HCT116 (cell line): ENCODE data around the gene DTD1. TPM values are rescaled to one million over a fixed set of nuclear protein-coding genes. Genes with fewer than 3 reads are reported as not detected.

Experiments used
- ATAC-seq: fragments of 200-7000 bp; cut with Tn5 transposase; 2 replicates; pipeline ENCODE4 v1.9.1; 2020; ENCODE audit warnings: mild to moderate bottlenecking, moderate library complexity
- BruUV-seq: library from RNA; stranded (reverse); fragments of 400-500 nt; replicated peaks from 2 replicates; lab custom pipeline; 2021; lab: Mats Ljungman, UMichigan
- CTCF ChIA-PET: fragments of 300-600 bp; sonication (Branson Sonifier 250); formaldehyde crosslinking; loops from one replicate; lab custom pipeline; 2021; ENCODE audit warnings: antibody characterized with exemption; lab: Charles Lee
- POLR2A ChIA-PET: fragments of 300-600, 350-600 bp; sonication (Branson Sonifier 250); formaldehyde crosslinking; loops from one replicate; lab custom pipeline; 2021; ENCODE audit warnings: antibody characterized with exemption; lab: Charles Lee
- RAD21 ChIA-PET, 2 experiments: fragments of 300-600 bp; sonication (Branson Sonifier 250); formaldehyde crosslinking; loops; one replicate each; lab custom pipeline; 2023; ENCODE audit warnings: low total read pairs in 2 of 2; ENCODE audit not compliant: uncharacterized antibody in 2 of 2, unreplicated experiment in 2 of 2, low non-redundant PET in 1 of 2; lab: Charles Lee
- DNase-seq: peaks from one replicate; pipeline ENCODE4 v3.0.0-alpha.2; 2010; ENCODE audit warnings: low read depth, low spot score
- H2AFZ ChIP-seq: fragments of 200-600 bp; shearing (Covaris generic), sonication (generic); 2 replicates; pipeline ENCODE4 v1.6.1; 2017; ENCODE audit warnings: low read depth, mixed run types, mixed read lengths, antibody characterized with exemption, low read length; ENCODE audit not compliant: poor library complexity, severe bottlenecking
- H3K27ac ChIP-seq: 2 replicates; pipeline ENCODE4 v1.5.1; 2012; ENCODE audit warnings: low read depth, low read length
- H3K27me3 ChIP-seq: fragments of 200-600 bp; sonication (generic); 2 replicates; pipeline ENCODE4 v1.6.1; 2016; ENCODE audit warnings: mixed run types, low read length, mixed read lengths; ENCODE audit not compliant: insufficient read depth
- H3K36me3 ChIP-seq, 2 experiments: fragments of 200-500 bp in 1 of 2; fragments of 200-600 bp in 1 of 2; sonication (Bioruptor generic) in 1 of 2; sonication (generic) in 1 of 2; 2 replicates each; pipeline versions ENCODE4 v1.5.1 to v1.6.1; 2014 to 2016; ENCODE audit warnings: low read length in 2 of 2, inconsistent platforms in 1 of 2, mixed read lengths in 1 of 2, mixed run types in 1 of 2; ENCODE audit not compliant: insufficient read depth in 2 of 2, control insufficient read depth in 1 of 2
- H3K4me1 ChIP-seq, 2 experiments: fragments of 200-600 bp in 1 of 2; sonication (generic) in 1 of 2; 2 replicates each; pipeline versions ENCODE4 v1.5.1 to v1.6.1; 2012 to 2017; ENCODE audit warnings: low read length in 2 of 2, inconsistent platforms in 1 of 2, mild to moderate bottlenecking in 1 of 2, mixed read lengths in 1 of 2, mixed run types in 1 of 2, moderate library complexity in 1 of 2; ENCODE audit not compliant: insufficient read depth in 2 of 2, control insufficient read depth in 1 of 2
- H3K4me2 ChIP-seq: fragments of 200-600 bp; sonication (generic); 2 replicates; pipeline ENCODE4 v1.6.1; 2017; ENCODE audit warnings: mixed run types, low read length, mixed read lengths
- H3K4me3 ChIP-seq, 2 experiments: fragments of 200-600 bp in 1 of 2; sonication (generic) in 1 of 2; replicated peaks in 1 of 2; 2 replicates each; pipeline ENCODE4 v1.5.1; 2011 to 2016; ENCODE audit warnings: low read length in 2 of 2, control low read depth in 1 of 2, low read depth in 1 of 2, mild to moderate bottlenecking in 1 of 2, mixed read lengths in 1 of 2, mixed run types in 1 of 2
- H3K79me2 ChIP-seq: fragments of 200-600 bp; sonication (generic); 2 replicates; pipeline ENCODE4 v1.6.1; 2017; ENCODE audit warnings: mild to moderate bottlenecking, mixed run types, low read length, moderate library complexity, mixed read lengths; ENCODE audit not compliant: insufficient read depth
- H3K9ac ChIP-seq: fragments of 200-600 bp; sonication (generic); 2 replicates; pipeline ENCODE4 v1.6.1; 2016; ENCODE audit warnings: low read length, mixed read lengths
- H3K9me2 ChIP-seq: fragments of 200-600 bp; sonication (generic), shearing (Covaris generic); 2 replicates; pipeline ENCODE4 v1.6.1; 2017; ENCODE audit warnings: mixed run types, mild to moderate bottlenecking, moderate library complexity; ENCODE audit not compliant: insufficient read depth
- H3K9me3 ChIP-seq, 2 experiments: fragments of 200-500 bp in 1 of 2; fragments of 200-600 bp in 1 of 2; sonication (Bioruptor generic) in 1 of 2; sonication (generic) in 1 of 2; 2 replicates each; pipeline ENCODE4 v1.6.1; 2014 to 2017; ENCODE audit warnings: low read length in 2 of 2, mixed read lengths in 2 of 2, inconsistent platforms in 1 of 2, low read depth in 1 of 2, mild to moderate bottlenecking in 1 of 2, mixed run types in 1 of 2, moderate library complexity in 1 of 2; ENCODE audit not compliant: control insufficient read depth in 1 of 2, insufficient read depth in 1 of 2
- H4K20me1 ChIP-seq: fragments of 200-600 bp; sonication (generic), shearing (Covaris generic); 2 replicates; pipeline ENCODE4 v1.6.1; 2017; ENCODE audit warnings: mixed run types, mild to moderate bottlenecking, moderate library complexity; ENCODE audit not compliant: insufficient read depth
- ATF3 ChIP-seq: IDR thresholded peaks from 2 replicates; pipeline ENCODE4 v1.6.1; 2012
- CBX3 ChIP-seq: IDR thresholded peaks from 2 replicates; pipeline ENCODE4 v1.6.1; 2012; ENCODE audit warnings: low read depth
- CTCF ChIP-seq, 3 experiments: fragments of 200-600 bp in 1 of 3; sonication (generic) in 1 of 3; IDR thresholded peaks in 2 of 3; conservative IDR thresholded peaks in 1 of 3; 2 replicates each; pipeline ENCODE4 v1.5.1; 2012 to 2017; ENCODE audit warnings: low read depth in 2 of 3, low read length in 2 of 3, antibody characterized with exemption in 1 of 3, borderline replicate concordance in 1 of 3, control low read depth in 1 of 3, mild to moderate bottlenecking in 1 of 3, mixed read lengths in 1 of 3, mixed run types in 1 of 3, moderate library complexity in 1 of 3; ENCODE audit not compliant: insufficient read depth in 1 of 3
- EGR1 ChIP-seq: IDR thresholded peaks from 2 replicates; pipeline ENCODE4 v1.6.1; 2012; ENCODE audit warnings: low read depth
- ELF1 ChIP-seq: IDR thresholded peaks from 2 replicates; pipeline ENCODE4 v1.6.1; 2012; ENCODE audit warnings: low read depth, borderline replicate concordance
- EZH2 ChIP-seq: fragments of 200-600 bp; sonication (generic); IDR thresholded peaks from 2 replicates; pipeline ENCODE4 v1.6.1; 2017; ENCODE audit warnings: antibody characterized with exemption, mixed run types
- EZH2phosphoT487 ChIP-seq: fragments of 200-600 bp; IDR thresholded peaks from 2 replicates; pipeline ENCODE4 v1.6.1; 2018; ENCODE audit warnings: antibody characterized with exemption, borderline replicate concordance
- FOSL1 ChIP-seq: IDR thresholded peaks from 2 replicates; pipeline ENCODE4 v1.6.1; 2012; ENCODE audit warnings: low read depth
- JUND ChIP-seq: IDR thresholded peaks from 2 replicates; pipeline ENCODE4 v1.6.1; 2012
- MAX ChIP-seq: IDR thresholded peaks from 2 replicates; pipeline ENCODE4 v1.6.1; 2012
- POLR2A ChIP-seq: IDR thresholded peaks from 2 replicates; pipeline ENCODE4 v1.7.0; 2011; ENCODE audit warnings: borderline replicate concordance; ENCODE audit not compliant: insufficient read depth, insufficient read length; ENCODE audit errors: extremely low read depth
- POLR2AphosphoS5 ChIP-seq: IDR thresholded peaks from 2 replicates; pipeline ENCODE4 v1.6.1; 2011; ENCODE audit warnings: mild to moderate bottlenecking, low read depth, low read length, moderate library complexity
- RAD21 ChIP-seq: IDR thresholded peaks from 2 replicates; pipeline ENCODE4 v1.6.1; 2012; ENCODE audit warnings: low read depth, mild to moderate bottlenecking
- REST ChIP-seq: IDR thresholded peaks from 2 replicates; pipeline ENCODE4 v1.6.1; 2012; ENCODE audit warnings: low read depth
- SIN3A ChIP-seq: IDR thresholded peaks from 2 replicates; pipeline ENCODE4 v1.6.1; 2012; ENCODE audit warnings: low read depth
- SP1 ChIP-seq: IDR thresholded peaks from 2 replicates; pipeline ENCODE4 v1.6.1; 2012; ENCODE audit warnings: low read depth
- SRF ChIP-seq: IDR thresholded peaks from 2 replicates; pipeline ENCODE4 v1.6.1; 2012; ENCODE audit warnings: low read depth
- ZBTB33 ChIP-seq: IDR thresholded peaks from 2 replicates; pipeline ENCODE4 v1.6.1; 2011; ENCODE audit warnings: mild to moderate bottlenecking, low read length, moderate library complexity; ENCODE audit not compliant: insufficient replicate concordance; ENCODE audit errors: extremely low read depth
- ZFX ChIP-seq: fragments of 450-650 bp; IDR thresholded peaks from 2 replicates; pipeline ENCODE4 v1.6.1; 2017
- ZNF274 ChIP-seq: fragments of 200-500 bp; sonication (Bioruptor generic); IDR thresholded peaks from 2 replicates; pipeline ENCODE4 v1.6.1; 2014; ENCODE audit warnings: mild to moderate bottlenecking, low read depth, low read length, inconsistent platforms
- intact Hi-C: fragments of 100-400 bp; cut with micrococcal nuclease; formaldehyde crosslinking; loops from 2 replicates; pipeline ENCODE4 v1.10.0; 2022
- total RNA-seq: library from RNA; stranded (reverse); gene quantifications from one replicate; pipeline ENCODE4 v1.2.1, GENCODE V29; 2021; ENCODE audit not compliant: unreplicated experiment

DTD1 gene
- total RNA-seq, 1 experiment from 2014 or later, result 54.5 TPM

GRCh38 chr20:18571009-18571408 is 16.8 kb upstream of the DTD1 start:
- peaks cover 21% of the 10 kb centered on the region for H3K79me2 ChIP-seq
- no peaks in the 10 kb centered on the region for H3K9me3 ChIP-seq
- no peaks in the 10 kb centered on the region for H4K20me1 ChIP-seq
- H3K36me3 ChIP-seq, result peaks cover 6% of the 10 kb centered on the region in 2 experiments; a peak in 3 of 4 replicates
- CTCF ChIA-PET, result no interaction called here
- H3K27ac ChIP-seq, result no peak overlapping the region
- no peaks in the 10 kb centered on the region for H3K27me3 ChIP-seq
- no peak overlapping the region for H3K4me2 ChIP-seq
- H3K9ac ChIP-seq, result no peak overlapping the region
- intact Hi-C loops, result no loop called here
- DNase-seq, result no peak
- H3K4me1 ChIP-seq, result peaks cover 0 to 4% of the 10 kb centered on the region in 2 experiments; a peak in 2 of 4 replicates
- no peak for TF ChIP-seq ZBTB33
- TF ChIP-seq MAX, result no peak
- no peak for TF ChIP-seq CBX3
- TF ChIP-seq FOSL1, result no peak
- no peak for TF ChIP-seq SP1
- TF ChIP-seq SIN3A, result no peak
- TF ChIP-seq JUND, result no peak
- no peak for TF ChIP-seq POLR2AphosphoS5
- no peak for TF ChIP-seq EGR1
- no peak for TF ChIP-seq EZH2
- no peak for TF ChIP-seq REST
- TF ChIP-seq POLR2A, result no peak
- TF ChIP-seq SRF, result no peak
- TF ChIP-seq ATF3, result no peak
- TF ChIP-seq CTCF (IDR thresholded peaks at IDR 0.05 in 2 of 3, conservative IDR thresholded peaks at IDR 0.05 in 1 of 3; ENCODE audit: borderline replicate concordance in 1 of 3, insufficient read depth in 1 of 3, low read depth in 2 of 3, low read length in 2 of 3), result no peak
- TF ChIP-seq RAD21, result no peak
- no peak for TF ChIP-seq ZNF274
- no peak for TF ChIP-seq ELF1
- no peak for TF ChIP-seq ZFX
- TF ChIP-seq EZH2phosphoT487, result no peak
- no TSS peak for BruUV-seq
- H3K9me2 ChIP-seq, result no peaks in the 10 kb centered on the region
- RAD21 ChIA-PET, result interaction anchor here in 1 of 2 experiments (0.6 kb wide), 1 partner anchor 53 kb away, joined by 3 read pairs; no protein-coding TSS in a partner anchor
- H2AFZ ChIP-seq, result no peak overlapping the region
- POLR2A ChIA-PET, result interaction anchor here (0.8 to 1.3 kb wide), 2 partner anchors 15 to 63 kb away, joined by 3 to 5 read pairs; partner anchors contain the start of gene SEC23B
- no peak for ATAC-seq
- H3K4me3 ChIP-seq, result no peak overlapping the region
